Spleen (tissue), 7 donors: Measurements from ENCODE around the gene PDZD2.

ENCODE experiments used
- POLR2A ChIP-seq, 3 donors: fragments of 450-650 bp; IDR thresholded peaks; one replicate each; pipeline ENCODE4 v1.5.1; 2017; ENCODE audit warnings: antibody characterized with exemption in 3 of 3, mild to moderate bottlenecking in 1 of 3
- POLR2AphosphoS5 ChIP-seq, 3 donors: sonication (generic); formaldehyde crosslinking; IDR thresholded peaks; one replicate each; pipeline ENCODE4 v1.5.1; 2017; ENCODE audit warnings: antibody characterized with exemption in 3 of 3
- TF ChIP-seq, protein P1 (sequence below), 11 experiments: fragments of 200-600 bp in 7 of 11; fragments of 450-650 bp in 4 of 11; sonication (generic) in 4 of 11; IDR thresholded peaks in 8 of 11; conservative IDR thresholded peaks in 3 of 11; 1 replicate in 7 of 11; 2 replicates in 4 of 11; pipeline versions ENCODE4 v1.4.0 to v1.8.0; 2016 to 2021; ENCODE audit warnings: antibody characterized with exemption in 11 of 11, inconsistent platforms in 4 of 11, mild to moderate bottlenecking in 1 of 11
- donor health status: DM: no; HTN: no; CAD: no; lungs with moderate emphysema.
- donor health status: DM: no; HTN: no; CAD: no.
- donor health status: DM: no; HTN: no; CAD: no.

DNA sequence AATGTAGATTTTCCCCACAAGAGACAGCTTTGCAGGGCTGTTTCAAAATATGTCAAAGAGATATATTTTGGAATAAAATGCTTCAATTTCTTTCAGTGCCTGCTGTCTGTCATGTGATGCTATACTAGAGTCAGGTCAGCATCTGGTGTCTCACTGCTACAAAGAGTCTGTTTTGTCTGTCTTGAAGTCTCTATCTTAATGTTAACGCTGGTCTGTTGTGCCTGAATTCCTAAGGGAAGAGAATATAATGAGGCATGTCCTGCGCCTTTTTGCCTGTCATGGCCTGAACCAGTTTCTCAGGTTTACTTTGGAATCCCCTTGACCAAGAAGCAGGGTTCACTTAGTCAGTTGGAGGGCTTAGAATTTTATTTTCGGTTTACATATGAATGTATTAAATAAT lies 176.4 kb downstream of the PDZD2 start:
- TF ChIP-seq, protein P1, sequence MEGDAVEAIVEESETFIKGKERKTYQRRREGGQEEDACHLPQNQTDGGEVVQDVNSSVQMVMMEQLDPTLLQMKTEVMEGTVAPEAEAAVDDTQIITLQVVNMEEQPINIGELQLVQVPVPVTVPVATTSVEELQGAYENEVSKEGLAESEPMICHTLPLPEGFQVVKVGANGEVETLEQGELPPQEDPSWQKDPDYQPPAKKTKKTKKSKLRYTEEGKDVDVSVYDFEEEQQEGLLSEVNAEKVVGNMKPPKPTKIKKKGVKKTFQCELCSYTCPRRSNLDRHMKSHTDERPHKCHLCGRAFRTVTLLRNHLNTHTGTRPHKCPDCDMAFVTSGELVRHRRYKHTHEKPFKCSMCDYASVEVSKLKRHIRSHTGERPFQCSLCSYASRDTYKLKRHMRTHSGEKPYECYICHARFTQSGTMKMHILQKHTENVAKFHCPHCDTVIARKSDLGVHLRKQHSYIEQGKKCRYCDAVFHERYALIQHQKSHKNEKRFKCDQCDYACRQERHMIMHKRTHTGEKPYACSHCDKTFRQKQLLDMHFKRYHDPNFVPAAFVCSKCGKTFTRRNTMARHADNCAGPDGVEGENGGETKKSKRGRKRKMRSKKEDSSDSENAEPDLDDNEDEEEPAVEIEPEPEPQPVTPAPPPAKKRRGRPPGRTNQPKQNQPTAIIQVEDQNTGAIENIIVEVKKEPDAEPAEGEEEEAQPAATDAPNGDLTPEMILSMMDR (IDR thresholded peaks at IDR 0.05 in 8 of 11, conservative IDR thresholded peaks at IDR 0.05 in 3 of 11): no peak
- no peak for TF ChIP-seq POLR2A (IDR thresholded peaks at IDR 0.05)
- TF ChIP-seq POLR2AphosphoS5 (IDR thresholded peaks at IDR 0.05): no peak
